Loucy (cell line): ENCODE data around the gene PGR.

Source experiments
- H2AFZ ChIP-seq: fragments of 200-600 bp; sonication (generic); 2 replicates; pipeline ENCODE4 v1.6.0; 2016; ENCODE audit warnings: antibody characterized with exemption, mild to moderate bottlenecking, low read length, moderate library complexity
- H3F3A ChIP-seq: fragments of 200-600 bp; 2 replicates; pipeline ENCODE4 v1.6.0; 2016; ENCODE audit warnings: antibody characterized with exemption, low read depth, mild to moderate bottlenecking
- H3K27me3 ChIP-seq: fragments of 200-600 bp; sonication (generic); 2 replicates; pipeline ENCODE4 v1.6.1; 2014; ENCODE audit warnings: low read length, mild to moderate bottlenecking; ENCODE audit not compliant: insufficient read depth, poor library complexity, severe bottlenecking
- H3K36me3 ChIP-seq: fragments of 200-600 bp; sonication (generic); 2 replicates; pipeline ENCODE4 v1.6.1; 2016; ENCODE audit warnings: low read length; ENCODE audit not compliant: insufficient read depth
- H3K4me1 ChIP-seq: fragments of 200-600 bp; sonication (generic); 2 replicates; pipeline ENCODE4 v1.5.1; 2014; ENCODE audit warnings: low read length, mild to moderate bottlenecking; ENCODE audit not compliant: insufficient read depth, poor library complexity, severe bottlenecking
- H3K4me2 ChIP-seq: fragments of 200-600 bp; sonication (generic); 2 replicates; pipeline ENCODE4 v1.6.0; 2014; ENCODE audit warnings: antibody characterized with exemption, low read length, low read depth, mild to moderate bottlenecking; ENCODE audit not compliant: poor library complexity, severe bottlenecking
- H3K4me3 ChIP-seq: fragments of 200-600 bp; sonication (generic); 2 replicates; pipeline ENCODE4 v1.5.1; 2014; ENCODE audit warnings: low read length, mild to moderate bottlenecking, mixed read lengths; ENCODE audit not compliant: poor library complexity, severe bottlenecking
- H3K79me2 ChIP-seq: fragments of 200-600 bp; sonication (generic); 2 replicates; pipeline ENCODE4 v1.6.1; 2014; ENCODE audit warnings: low read length; ENCODE audit not compliant: insufficient read depth
- H3K9ac ChIP-seq: fragments of 200-600 bp; sonication (generic); 2 replicates; pipeline ENCODE4 v1.6.0; 2014; ENCODE audit warnings: mild to moderate bottlenecking, low read depth, low read length, moderate library complexity; ENCODE audit not compliant: poor library complexity, severe bottlenecking
- H3K9me2 ChIP-seq: fragments of 200-600 bp; sonication (generic); replicated peaks from 2 replicates; pipeline ENCODE4 v1.6.1; 2016; ENCODE audit warnings: low read depth, low read length, mixed read lengths
- H3K9me3 ChIP-seq: fragments of 200-600 bp; sonication (generic); 2 replicates; pipeline ENCODE4 v1.6.1; 2014; ENCODE audit warnings: mild to moderate bottlenecking, antibody characterized with exemption, low read length, low read depth; ENCODE audit not compliant: insufficient read depth
- H4K20me1 ChIP-seq: fragments of 200-600 bp; sonication (generic); 2 replicates; pipeline ENCODE4 v1.6.0; 2014; ENCODE audit warnings: antibody characterized with exemption, low read length, mild to moderate bottlenecking; ENCODE audit not compliant: insufficient read depth, poor library complexity, severe bottlenecking
- CTCF ChIP-seq: fragments of 200-600 bp; sonication (generic); conservative IDR thresholded peaks from 2 replicates; pipeline ENCODE4 v1.5.1; 2014; ENCODE audit warnings: mild to moderate bottlenecking, antibody characterized with exemption, low read length
- EZH2phosphoT487 ChIP-seq: fragments of 200-600 bp; IDR thresholded peaks from 2 replicates; pipeline ENCODE4 v1.6.1; 2018; ENCODE audit warnings: antibody characterized with exemption, mild to moderate bottlenecking, moderate library complexity, borderline replicate concordance

Gene PGR

DNA sequence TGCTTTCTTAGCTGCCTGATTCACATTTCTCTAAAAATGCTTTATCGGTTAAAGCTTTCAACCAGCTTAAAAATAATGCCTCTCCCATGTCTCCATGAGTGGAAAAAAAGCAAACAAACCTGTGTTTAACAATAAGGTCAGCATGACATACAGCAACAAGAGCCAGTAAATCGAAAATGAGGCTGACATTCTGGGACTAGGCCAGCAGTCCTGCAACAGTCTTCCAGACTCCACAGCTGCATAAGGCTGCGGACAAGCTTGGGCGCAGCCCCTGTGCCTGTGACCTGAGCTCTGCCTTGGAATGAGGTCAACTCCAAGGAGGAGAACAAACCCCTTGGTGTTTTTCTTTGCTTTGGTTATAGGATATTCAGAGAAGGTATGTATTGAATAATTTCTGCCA is 95.5 kb downstream of the PGR start:
- no peak overlapping the region for H3K4me3 ChIP-seq
- H3K9me2 ChIP-seq, result no peaks in the 10 kb centered on the region
- no peaks in the 10 kb centered on the region for H3K4me1 ChIP-seq
- no peak overlapping the region for H3K9ac ChIP-seq
- H3F3A ChIP-seq, result no peaks in the 10 kb centered on the region
- no peaks in the 10 kb centered on the region for H4K20me1 ChIP-seq
- H3K27me3 ChIP-seq, result no peaks in the 10 kb centered on the region
- no peaks in the 10 kb centered on the region for H3K79me2 ChIP-seq
- no peak overlapping the region for H3K4me2 ChIP-seq
- TF ChIP-seq CTCF (no peak), EZH2phosphoT487 (no peak)
- no peaks in the 10 kb centered on the region for H3K9me3 ChIP-seq
- H2AFZ ChIP-seq, result no peak overlapping the region
- no peaks in the 10 kb centered on the region for H3K36me3 ChIP-seq

- Histone ChIP-seq H3F3A (no peaks in the 10 kb centered on the region), H3K9ac (no peak overlapping the region), H3K4me3 (no peak overlapping the region), H3K4me1 (no peaks in the 10 kb centered on the region), H3K4me2 (no peak overlapping the region), H3K9me3 (no peaks in the 10 kb centered on the region), H4K20me1 (no peaks in the 10 kb centered on the region), H2AFZ (no peak overlapping the region), H3K79me2 (no peaks in the 10 kb centered on the region), H3K9me2 (0 out of 2 replicates have a peak, but pooled peaks cover 4% of the 10 kb centered on the region), H3K27me3 (no peaks in the 10 kb centered on the region), H3K36me3 (no peaks in the 10 kb centered on the region)
- TF ChIP-seq EZH2phosphoT487 (no peak), CTCF (no peak)
Measured at GRCh38 chr11:101032991-101033390, 96.6 kb downstream of the PGR start.

DNA sequence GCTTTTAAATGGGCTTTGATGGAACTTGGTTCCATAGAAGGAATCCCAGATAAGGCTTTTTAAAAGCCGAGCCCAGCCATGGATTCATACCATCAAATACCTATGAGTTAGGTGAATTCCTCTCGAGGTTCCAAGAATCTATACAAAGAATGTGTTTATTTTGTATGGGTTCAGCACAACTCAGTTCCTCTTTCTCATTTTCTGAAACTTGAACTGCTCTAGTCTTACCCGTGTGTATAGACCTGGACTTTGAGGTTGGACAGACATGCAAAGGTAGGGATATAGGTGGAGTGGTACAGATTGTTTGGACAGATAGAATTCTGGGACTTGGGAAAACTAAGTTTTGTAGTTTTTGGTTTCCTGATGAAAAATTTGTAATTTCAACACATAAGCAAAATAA is 97.9 kb downstream of the PGR start:
- Histone ChIP-seq H3K4me3 (no peak overlapping the region), H3K4me1 (no peaks in the 10 kb centered on the region), H3K4me2 (no peak overlapping the region), H2AFZ (no peak overlapping the region), H3K36me3 (no peaks in the 10 kb centered on the region), H3K9ac (no peak overlapping the region), H3F3A (no peaks in the 10 kb centered on the region), H3K27me3 (no peaks in the 10 kb centered on the region), H3K9me3 (no peaks in the 10 kb centered on the region), H3K79me2 (no peaks in the 10 kb centered on the region), H4K20me1 (no peaks in the 10 kb centered on the region), H3K9me2 (0 out of 2 replicates have a peak, but pooled peaks cover 4% of the 10 kb centered on the region)
- TF ChIP-seq EZH2phosphoT487 (no peak), CTCF (no peak)
